KBM-7 (cell line): ENCODE data around the gene TIAM2.

Source experiments
- DNase-seq: peaks from one replicate; pipeline ENCODE4 v3.0.0-alpha.2; 2015
- in situ Hi-C: fragments of 300-500 bp; cut with MboI; formaldehyde crosslinking; loops from 2 replicates; pipeline ENCODE4 v1.14.3; 2020; ENCODE audit warnings: low sequenced_read_pairs, low pct_unique_long_range_greater_than_20kb, mixed read lengths

Gene TIAM2

GRCh38 chr6:155045561-155046404, 50.7 kb downstream of the TIAM2 start:
- in situ Hi-C loops = no loop called here
- no peak for DNase-seq

DNA sequence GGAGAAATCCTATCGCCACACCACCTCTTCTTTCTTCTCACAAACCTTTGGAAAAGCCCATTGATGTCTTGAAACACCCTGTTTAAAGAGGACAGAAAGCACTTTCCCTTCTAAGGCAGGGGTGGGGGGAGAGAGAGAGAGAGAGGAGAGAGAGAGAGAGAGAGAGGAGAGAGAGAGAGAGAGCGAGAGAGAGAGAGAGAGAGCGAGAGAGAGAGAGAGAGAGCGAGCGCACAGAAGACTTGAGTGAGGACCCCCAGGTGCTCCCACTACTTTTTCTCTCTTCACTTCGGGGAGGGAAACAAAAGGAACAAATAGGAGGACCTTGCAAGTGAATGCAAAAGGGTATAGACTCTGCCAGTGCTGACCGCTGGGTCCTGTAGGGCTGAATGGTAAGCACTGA, 52.4 kb downstream of the TIAM2 start:
- no peak for DNase-seq
- in situ Hi-C loops = no loop called here

DNA sequence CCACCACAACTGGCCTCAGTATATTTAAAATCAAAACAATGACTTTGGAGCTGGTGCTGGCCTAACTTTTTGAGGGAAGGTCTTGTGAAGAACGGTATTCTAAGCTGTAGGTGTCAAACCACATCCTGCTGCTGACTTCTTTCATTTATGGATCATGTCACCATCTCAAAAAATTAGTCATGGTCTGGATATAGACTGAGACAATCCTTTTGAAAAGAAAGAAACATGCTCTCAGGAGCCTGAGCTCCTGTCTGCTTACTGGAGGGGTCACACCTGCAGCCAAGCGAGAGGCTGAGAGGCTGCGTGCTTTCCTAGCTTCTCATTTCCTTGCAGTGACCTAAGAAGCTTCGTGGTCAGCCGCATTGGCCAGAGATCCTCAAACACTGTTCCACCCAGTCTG, 55.2 kb downstream of the TIAM2 start:
- DNase-seq = no peak
- in situ Hi-C loops = no loop called here

GRCh38 chr6:155054491-155055250, 59.6 kb downstream of the TIAM2 start:
- in situ Hi-C loops = no loop called here
- DNase-seq = no peak

- no peak for DNase-seq
- in situ Hi-C loops = no loop called here
These were observed 60.6 kb downstream of the TIAM2 start for GRCh38 chr6:155055729-155056128.

GRCh38 chr6:155056756-155057155, 61.6 kb downstream of the TIAM2 start:
- DNase-seq = no peak
- in situ Hi-C loops = no loop called here

DNA sequence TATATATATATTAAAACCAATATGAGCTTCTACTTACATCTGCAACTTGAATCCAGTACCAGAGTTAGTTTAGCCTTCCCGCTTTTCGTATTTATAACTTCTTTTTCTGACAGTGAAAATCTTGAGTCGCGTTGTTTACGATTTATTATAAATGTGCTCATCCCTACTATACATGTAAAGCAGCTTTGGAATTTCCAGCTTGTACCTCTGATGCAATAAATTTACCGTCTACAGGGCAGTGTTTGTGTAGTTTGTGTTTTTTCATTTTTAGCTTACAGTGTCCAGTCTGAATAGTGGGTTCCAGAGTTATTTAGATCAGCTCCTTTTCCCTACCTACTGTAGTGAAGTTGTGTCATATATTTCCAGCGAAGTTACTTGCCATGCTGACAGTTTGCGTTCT, 66.3 kb downstream of the TIAM2 start:
- in situ Hi-C loops = no loop called here
- no peak for DNase-seq

DNA sequence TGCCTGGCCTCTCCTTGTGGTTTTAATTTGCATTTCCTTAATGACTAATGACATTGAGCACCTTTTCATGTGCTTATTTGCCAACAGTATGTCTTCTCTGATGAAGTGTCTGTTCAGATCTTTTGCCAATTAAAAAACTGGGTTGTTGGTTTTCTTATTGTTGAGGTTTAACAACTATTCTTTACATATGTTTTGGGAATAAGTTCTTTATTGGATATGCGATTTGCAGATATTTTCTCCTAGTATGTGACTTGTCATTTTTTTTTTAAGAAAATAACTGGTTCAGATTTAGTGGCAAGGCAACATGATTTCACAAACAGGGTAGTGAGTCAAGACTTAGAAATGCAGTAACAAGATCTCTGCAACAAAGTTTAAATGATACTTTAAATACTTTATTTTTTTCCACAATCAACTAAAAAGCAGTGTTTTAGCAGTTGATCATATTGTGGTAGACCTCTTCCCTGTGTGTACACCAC, 67.8 kb downstream of the TIAM2 start:
- in situ Hi-C loops = no loop called here
- DNase-seq = no peak

DNA sequence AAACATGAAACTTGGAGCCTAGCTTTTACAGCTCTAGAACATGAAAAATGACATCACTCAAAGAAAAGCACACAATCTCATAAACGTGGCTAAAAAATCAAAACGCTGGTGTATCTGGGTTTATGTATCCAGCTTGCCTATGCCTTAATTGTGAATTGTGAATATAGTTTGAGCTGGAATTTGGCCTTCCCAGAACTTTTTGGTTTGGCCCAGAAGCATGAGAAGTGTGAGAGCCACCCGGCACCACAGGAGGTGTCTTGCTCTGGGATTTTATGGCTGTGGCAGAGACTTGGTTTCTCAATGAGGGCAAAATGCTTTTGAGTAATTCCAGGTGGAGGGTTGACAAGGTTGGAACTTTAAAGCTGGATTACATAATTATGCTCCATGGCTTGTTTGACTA, 69.2 kb downstream of the TIAM2 start:
- in situ Hi-C loops = no loop called here
- no peak for DNase-seq

DNA sequence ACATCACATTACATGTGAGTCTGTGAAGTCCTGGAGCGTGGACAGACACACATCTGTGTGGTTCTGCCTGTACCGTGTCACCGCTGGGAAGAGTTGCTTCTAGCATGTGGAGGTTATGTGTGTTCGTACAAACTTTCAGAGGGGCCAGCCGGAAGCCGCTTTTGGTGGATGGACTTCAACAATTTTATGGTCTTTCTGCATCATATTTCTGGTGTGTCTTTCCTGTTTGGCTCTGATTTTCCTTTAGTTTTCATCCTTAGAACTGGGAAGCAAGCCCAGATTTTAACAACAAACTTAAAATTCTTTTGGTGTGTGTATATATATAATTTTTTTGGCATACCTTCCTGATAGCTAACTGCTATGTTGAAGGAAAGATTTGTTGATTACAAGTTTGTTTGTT, 71.2 kb downstream of the TIAM2 start:
- no peak for DNase-seq
- in situ Hi-C loops = no loop called here

DNA sequence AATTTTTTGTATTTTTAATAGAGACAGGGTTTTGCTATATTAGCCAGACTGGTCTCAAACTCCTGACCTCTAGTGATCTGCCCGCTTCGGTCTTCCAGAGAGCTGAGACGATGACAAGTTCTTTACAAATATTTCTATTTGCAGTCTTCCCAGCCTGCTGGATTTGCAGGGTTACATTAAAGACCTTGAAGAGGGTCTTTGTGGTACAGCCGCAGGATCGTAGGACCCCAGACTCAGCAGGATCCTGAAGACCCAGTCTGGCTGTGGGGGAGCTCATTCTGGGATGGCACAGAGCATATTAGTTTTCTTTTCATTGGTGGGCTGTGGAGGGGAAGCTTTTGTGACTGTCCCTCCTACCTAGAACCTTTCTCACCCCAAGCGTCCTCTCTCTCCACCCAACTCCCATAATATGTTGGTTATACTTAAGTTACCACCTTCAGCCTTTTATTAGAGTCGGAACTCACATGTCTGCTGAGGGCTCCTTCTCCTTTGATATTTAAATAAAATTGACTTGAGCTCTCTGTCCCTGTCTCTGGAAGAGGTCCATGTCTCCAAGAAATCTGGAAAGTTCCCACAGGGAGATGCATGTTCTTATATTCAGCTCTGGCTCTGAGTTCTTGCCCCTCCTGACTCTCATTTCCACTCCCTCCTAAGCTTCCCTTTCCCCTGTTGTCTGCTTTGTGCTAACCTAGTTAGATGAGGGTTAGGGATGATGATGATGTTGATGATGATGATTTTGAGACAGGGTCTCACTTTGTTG, 72.0 kb downstream of the TIAM2 start:
- no peak for DNase-seq

DNA sequence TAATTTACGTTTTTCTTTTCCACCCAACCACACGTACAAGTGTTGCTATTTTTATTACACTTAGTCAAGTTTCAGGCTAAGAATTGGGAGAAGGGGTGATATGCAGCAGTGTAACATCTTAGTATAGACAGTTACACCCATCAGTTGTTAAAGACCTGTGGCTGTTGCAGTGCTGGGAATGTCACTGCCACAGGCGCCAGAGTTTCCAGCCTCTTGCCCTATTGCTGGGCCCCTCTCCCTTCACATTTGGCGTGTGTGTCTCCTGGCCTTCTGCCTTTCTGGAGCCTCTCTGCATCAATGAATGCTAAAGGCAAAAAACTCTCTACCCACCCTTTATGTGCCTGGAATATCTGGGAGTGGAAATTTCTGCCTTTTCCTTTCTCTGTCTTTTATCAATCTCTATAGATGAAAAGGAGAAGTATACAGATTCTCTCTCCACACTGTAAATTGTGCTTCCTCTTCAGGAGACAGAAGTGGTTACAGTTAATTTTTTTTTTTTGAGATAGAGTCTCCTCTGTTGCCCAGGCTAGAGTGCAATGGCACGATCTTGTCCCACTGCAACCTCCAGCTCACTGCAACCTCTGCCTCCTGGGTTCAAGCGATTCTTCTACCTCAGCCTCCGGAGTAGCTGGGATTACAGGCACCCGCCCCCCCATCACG, 73.0 kb downstream of the TIAM2 start:
- peak; percentile 63 for DNase-seq
- in situ Hi-C loops = no loop called here

More for the DNA sequence above, 72.0 kb downstream of the TIAM2 start:
- in situ Hi-C loops = no loop called here

DNA sequence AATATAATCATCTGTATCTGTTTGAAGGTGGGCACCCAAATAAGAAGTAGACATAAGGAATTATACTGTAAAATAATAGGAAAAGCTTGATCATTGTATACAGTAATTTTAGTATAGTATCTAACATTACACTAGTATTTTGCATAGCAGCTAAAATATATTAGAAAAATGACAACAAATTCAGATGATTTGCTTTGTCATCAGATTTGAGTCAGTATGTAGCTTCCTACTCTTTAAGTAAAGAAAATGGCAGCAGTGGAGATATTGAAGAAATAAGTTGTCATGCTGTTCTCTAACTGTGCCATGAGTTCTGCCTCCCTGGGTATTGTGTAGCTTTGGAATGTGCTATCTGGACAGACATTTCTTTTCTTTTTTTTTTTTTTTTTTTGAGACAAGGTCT, 74.4 kb downstream of the TIAM2 start:
- in situ Hi-C loops = no loop called here
- no peak for DNase-seq

GRCh38 chr6:155075930-155076695, 81.0 kb downstream of the TIAM2 start:
- in situ Hi-C loops = no loop called here
- no peak for DNase-seq

GRCh38 chr6:155077331-155077730, 82.2 kb downstream of the TIAM2 start:
- in situ Hi-C loops = no loop called here
- no peak for DNase-seq

GRCh38 chr6:155077784-155078183, 82.7 kb downstream of the TIAM2 start:
- in situ Hi-C loops = no loop called here
- DNase-seq = peak; percentile 36

DNA sequence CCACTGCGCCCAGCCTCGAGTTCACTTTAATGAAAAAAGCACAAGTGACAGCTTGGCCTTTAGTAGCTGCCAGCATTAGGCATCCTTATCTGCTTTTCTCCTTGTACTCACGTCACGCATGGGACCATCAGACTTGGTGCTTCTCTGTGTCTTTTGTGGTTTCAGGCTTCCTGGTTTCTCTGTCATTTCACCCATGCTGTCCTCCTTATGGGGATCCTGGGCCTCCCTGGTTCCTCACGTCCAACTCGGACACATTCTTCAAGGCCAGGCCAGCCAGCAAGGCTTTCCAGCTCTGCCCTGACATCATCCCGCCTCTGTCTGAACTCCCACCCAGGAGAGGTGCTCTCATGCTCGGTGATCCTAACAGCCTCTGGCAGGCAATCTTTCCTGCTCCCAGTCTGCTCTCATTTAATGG, 83.2 kb downstream of the TIAM2 start:
- peak; percentile 49 for DNase-seq
- in situ Hi-C loops = no loop called here

GRCh38 chr6:155079985-155080452, 84.9 kb downstream of the TIAM2 start:
- peak; percentile 78 for DNase-seq
- in situ Hi-C loops = no loop called here
